Brain microvascular endothelial cell (primary cell): ENCODE data around the gene DCLK1.
A peak's percentile ranks its signal among the peaks of the same experiment; 100 is the strongest.

Source experiments
- DNase-seq: peaks from one replicate; pipeline ENCODE4 v3.0.0-alpha.2; 2020
- H3K27ac ChIP-seq: fragments of 250-450 bp; sonication (Bioruptor Pico); 2 replicates; pipeline ENCODE4 v1.5.1; 2020; ENCODE audit warnings: mild to moderate bottlenecking, moderate library complexity
- H3K27me3 ChIP-seq: fragments of 250-450 bp; sonication (Bioruptor Pico); replicated peaks from 2 replicates; pipeline ENCODE4 v1.5.1; 2020; ENCODE audit warnings: mild to moderate bottlenecking
- H3K36me3 ChIP-seq: fragments of 250-450 bp; sonication (Bioruptor Pico); replicated peaks from 2 replicates; pipeline ENCODE4 v1.5.1; 2020; ENCODE audit warnings: mild to moderate bottlenecking
- H3K4me3 ChIP-seq: 2 replicates; pipeline ENCODE4 v1.5.1; 2011; ENCODE audit warnings: low read depth, mild to moderate bottlenecking, control low read depth, low read length, moderate library complexity
- CTCF ChIP-seq: IDR thresholded peaks from 2 replicates; pipeline ENCODE4 v1.5.1; 2011; ENCODE audit warnings: low read depth, mild to moderate bottlenecking, moderate library complexity, low read length, control low read depth, inconsistent platforms; ENCODE audit errors: missing control alignments
- in situ Hi-C: cut with HindIII; loops from 2 replicates; pipeline ENCODE4 v1.10.0; 2017; ENCODE audit warnings: low sequenced_read_pairs, low pct_ligation_motif_present

DCLK1 gene

DNA sequence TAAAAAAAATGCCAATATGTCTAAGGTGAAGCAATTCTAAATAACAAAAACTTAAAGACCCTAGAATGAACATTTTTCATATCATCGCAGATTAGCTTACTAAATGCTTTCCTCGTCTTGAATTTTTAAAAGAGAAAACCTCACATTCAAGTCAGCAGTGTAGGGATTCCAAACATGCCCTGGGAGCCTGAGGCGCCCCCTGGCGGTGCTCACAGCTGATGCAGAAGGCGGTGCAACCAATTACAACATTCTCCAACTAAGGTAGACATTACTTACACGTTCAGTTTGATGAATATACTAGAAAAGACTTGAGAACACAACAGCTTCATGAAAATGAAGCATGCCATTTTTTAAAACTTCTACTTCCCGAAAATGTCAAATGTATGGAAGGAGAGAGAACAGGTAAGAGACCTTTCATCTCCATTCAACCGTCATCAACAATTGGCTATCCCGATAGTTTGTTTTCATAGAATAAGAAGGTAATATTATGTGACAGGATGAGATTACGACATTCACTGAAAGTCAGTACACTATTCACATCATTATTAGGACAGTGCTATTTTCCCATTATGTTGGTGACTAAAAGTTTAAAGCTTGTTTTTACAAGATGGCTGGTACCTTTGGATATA lies 304.4 kb downstream of the DCLK1 start:
- in situ Hi-C loops: no loop called here
- peak; percentile 58 for TF ChIP-seq CTCF
- Histone ChIP-seq H3K27me3 (no peaks in the 10 kb centered on the region), H3K4me3 (no peak overlapping the region), H3K36me3 (no peaks in the 10 kb centered on the region), H3K27ac (no peak overlapping the region)
- no peak for DNase-seq

DNA sequence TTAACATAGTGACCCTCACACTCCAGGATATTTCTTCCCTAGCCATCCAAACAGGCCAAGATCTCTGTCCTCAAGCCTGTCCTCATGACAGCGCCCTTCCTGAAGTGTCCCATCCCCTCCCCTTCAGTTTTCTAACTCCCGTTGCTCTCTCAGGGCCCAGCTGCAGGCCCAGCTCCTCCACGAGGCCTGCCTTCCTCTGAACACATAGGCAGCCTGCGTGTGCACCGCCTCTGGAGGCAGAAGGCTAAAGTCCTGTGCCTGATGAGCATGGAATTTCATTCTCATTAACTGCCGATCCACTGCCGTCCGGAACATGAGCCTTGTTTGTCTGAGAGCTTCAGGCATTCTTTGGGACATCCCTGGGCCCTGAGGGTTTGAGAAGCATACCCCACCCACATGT lies 306.4 kb downstream of the DCLK1 start:
- Histone ChIP-seq H3K27me3 (no peaks in the 10 kb centered on the region), H3K4me3 (no peak overlapping the region), H3K36me3 (no peaks in the 10 kb centered on the region), H3K27ac (no peak overlapping the region)
- DNase-seq: no peak
- in situ Hi-C loops: no loop called here
- TF ChIP-seq CTCF: no peak

DNA sequence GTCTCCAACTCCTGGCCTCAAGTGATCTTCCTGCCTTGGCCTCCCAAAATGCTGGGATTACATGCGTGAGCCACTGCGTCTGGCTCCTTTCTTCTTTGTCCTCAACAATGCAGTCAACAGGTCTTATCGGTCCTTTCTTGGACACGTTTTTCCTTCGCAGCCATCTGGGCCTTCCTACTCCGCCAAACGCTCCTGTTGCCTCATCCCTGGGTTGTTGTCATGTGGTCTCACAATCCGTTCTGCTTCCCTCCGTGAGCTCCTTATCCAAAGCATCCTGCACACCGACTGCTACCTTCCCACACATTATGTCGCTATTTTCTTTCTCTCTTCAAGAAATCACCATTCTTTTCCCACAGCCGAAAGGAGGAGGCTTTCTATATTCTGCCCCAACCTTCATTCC lies 306.8 kb downstream of the DCLK1 start:
- H3K27me3 ChIP-seq: no peaks in the 10 kb centered on the region
- no peak overlapping the region for H3K4me3 ChIP-seq
- TF ChIP-seq CTCF: no peak
- no peak overlapping the region for H3K27ac ChIP-seq
- in situ Hi-C loops: no loop called here
- no peak for DNase-seq
- no peaks in the 10 kb centered on the region for H3K36me3 ChIP-seq

DNA sequence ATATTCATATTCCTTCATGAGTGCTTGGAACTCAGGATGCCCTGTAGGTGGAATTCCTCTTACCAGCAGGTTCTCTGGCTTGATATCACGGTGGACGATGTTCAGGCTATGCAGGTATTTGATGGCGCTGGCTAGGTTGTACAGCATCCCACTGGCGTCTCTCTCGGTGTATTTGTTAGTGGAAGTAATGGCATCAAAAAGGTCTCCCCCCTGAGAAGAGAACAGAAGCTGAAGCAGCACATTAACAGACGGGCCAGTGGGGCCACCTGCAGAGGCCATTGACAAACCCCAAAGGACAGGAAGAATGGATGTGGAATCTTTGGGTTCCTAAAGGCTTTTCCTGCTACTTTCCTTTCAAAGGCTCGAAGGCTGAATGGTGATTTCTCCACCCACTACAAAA lies 308.5 kb downstream of the DCLK1 start:
- in situ Hi-C loops: no loop called here
- no peaks in the 10 kb centered on the region for H3K36me3 ChIP-seq
- no peak overlapping the region for H3K4me3 ChIP-seq
- H3K27ac ChIP-seq: no peak overlapping the region
- no peak for DNase-seq
- H3K27me3 ChIP-seq: no peaks in the 10 kb centered on the region
- no peak for TF ChIP-seq CTCF

DNA sequence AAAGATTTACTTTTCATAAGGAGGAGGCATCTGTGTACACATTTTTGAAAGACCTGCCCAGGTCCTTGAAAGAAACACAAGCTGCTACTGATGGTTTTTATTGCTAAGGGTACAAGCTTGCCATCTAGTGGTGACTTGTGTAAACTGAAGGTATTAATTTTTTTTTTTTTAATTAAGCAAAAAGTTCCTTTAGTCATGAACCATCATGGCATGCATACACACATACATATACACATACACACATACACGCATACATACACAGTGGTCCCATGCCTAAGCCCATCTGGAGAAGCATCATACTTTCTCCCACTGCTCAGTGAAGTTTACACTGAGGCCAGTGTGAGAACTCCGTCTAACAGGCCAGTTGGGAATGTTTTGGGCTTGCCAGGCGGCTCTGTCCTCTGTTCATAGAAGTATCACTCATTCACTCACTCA lies 312.5 kb downstream of the DCLK1 start:
- Histone ChIP-seq H3K27ac (no peak overlapping the region), H3K27me3 (no peaks in the 10 kb centered on the region), H3K4me3 (no peak overlapping the region), H3K36me3 (no peaks in the 10 kb centered on the region)
- in situ Hi-C loops: no loop called here
- no peak for DNase-seq
- peak; percentile 62 for TF ChIP-seq CTCF
